A673 (cell line): ENCODE results near the gene NEDD4L. TPM values are rescaled to one million over a fixed set of nuclear protein-coding genes. Genes with fewer than 3 reads are reported as not detected.

ENCODE experiments used
- BruUV-seq: library from RNA; stranded (reverse); fragments of 400-500 nt; replicated peaks from 2 replicates; lab custom pipeline; 2021; lab: Mats Ljungman, UMichigan
- CTCF ChIA-PET: fragments of 300-600 bp; sonication (Branson Sonifier 250); formaldehyde crosslinking; loops from one replicate; lab custom pipeline; 2022; ENCODE audit warnings: antibody characterized with exemption; lab: Charles Lee
- POLR2A ChIA-PET: fragments of 300-600 bp; sonication (Branson Sonifier 250); formaldehyde crosslinking; loops from one replicate; lab custom pipeline; 2022; ENCODE audit warnings: antibody characterized with exemption; ENCODE audit not compliant: low non-redundant PET; lab: Charles Lee
- DNase-seq: peaks from one replicate; pipeline ENCODE4 v3.0.0-alpha.2; 2015; ENCODE audit warnings: low spot score
- H3K27ac ChIP-seq: fragments of 200-600 bp; sonication (generic); 2 replicates; pipeline ENCODE4 v1.5.1; 2016; ENCODE audit warnings: mixed run types, low read depth, mild to moderate bottlenecking, mixed read lengths, antibody characterized with exemption, low read length; ENCODE audit not compliant: poor library complexity, severe bottlenecking
- H3K27me3 ChIP-seq: fragments of 200-600 bp; sonication (generic); replicated peaks from 2 replicates; pipeline ENCODE4 v1.6.1; 2017; ENCODE audit warnings: mixed run types, low read depth, mild to moderate bottlenecking, mixed read lengths, antibody characterized with exemption, low read length; ENCODE audit not compliant: insufficient read depth, poor library complexity
- H3K36me3 ChIP-seq: fragments of 200-600 bp; sonication (generic); 2 replicates; pipeline ENCODE4 v1.6.1; 2016; ENCODE audit warnings: mixed run types, mild to moderate bottlenecking, mixed read lengths, antibody characterized with exemption, low read length; ENCODE audit not compliant: insufficient read depth, poor library complexity, severe bottlenecking
- H3K4me1 ChIP-seq: fragments of 200-600 bp; sonication (generic); 2 replicates; pipeline ENCODE4 v1.6.1; 2017; ENCODE audit warnings: mixed run types, mild to moderate bottlenecking, mixed read lengths, antibody characterized with exemption, low read length; ENCODE audit not compliant: insufficient read depth, poor library complexity, severe bottlenecking
- H3K4me3 ChIP-seq: fragments of 200-600 bp; sonication (generic); 2 replicates; pipeline ENCODE4 v1.5.1; 2016; ENCODE audit warnings: low read depth, mixed run types, mild to moderate bottlenecking, mixed read lengths, low read length; ENCODE audit not compliant: poor library complexity, severe bottlenecking
- H3K9me3 ChIP-seq: fragments of 200-600 bp; sonication (generic); 2 replicates; pipeline ENCODE4 v1.6.1; 2016; ENCODE audit warnings: mixed run types, low read depth, mild to moderate bottlenecking, mixed read lengths, antibody characterized with exemption, low read length; ENCODE audit not compliant: poor library complexity, severe bottlenecking
- EZH2 ChIP-seq: fragments of 200-600 bp; sonication (generic); IDR thresholded peaks from 2 replicates; pipeline ENCODE4 v1.6.1; 2017; ENCODE audit warnings: borderline replicate concordance, low read depth, mild to moderate bottlenecking, mixed read lengths, antibody characterized with exemption, low read length; ENCODE audit not compliant: poor library complexity, severe bottlenecking
- intact Hi-C: fragments of 100-400 bp; cut with micrococcal nuclease; formaldehyde crosslinking; loops from one replicate; pipeline ENCODE4 v1.10.0; 2022; ENCODE audit not compliant: unreplicated experiment
- total RNA-seq: library from RNA; stranded (reverse); gene quantifications from 2 replicates; pipeline ENCODE4 v1.2.3, GENCODE V29; 2021
- TF ChIP-seq, protein P1 (sequence below): fragments of 300-800, 200-600 bp; sonication (generic); conservative IDR thresholded peaks from 2 replicates; pipeline ENCODE4 v1.5.1; 2017; ENCODE audit warnings: low read depth, mild to moderate bottlenecking, antibody characterized with exemption, low read length, moderate library complexity, mixed read lengths

The NEDD4L gene
- total RNA-seq, 1 experiment from 2014 or later, result 15.3 TPM

DNA sequence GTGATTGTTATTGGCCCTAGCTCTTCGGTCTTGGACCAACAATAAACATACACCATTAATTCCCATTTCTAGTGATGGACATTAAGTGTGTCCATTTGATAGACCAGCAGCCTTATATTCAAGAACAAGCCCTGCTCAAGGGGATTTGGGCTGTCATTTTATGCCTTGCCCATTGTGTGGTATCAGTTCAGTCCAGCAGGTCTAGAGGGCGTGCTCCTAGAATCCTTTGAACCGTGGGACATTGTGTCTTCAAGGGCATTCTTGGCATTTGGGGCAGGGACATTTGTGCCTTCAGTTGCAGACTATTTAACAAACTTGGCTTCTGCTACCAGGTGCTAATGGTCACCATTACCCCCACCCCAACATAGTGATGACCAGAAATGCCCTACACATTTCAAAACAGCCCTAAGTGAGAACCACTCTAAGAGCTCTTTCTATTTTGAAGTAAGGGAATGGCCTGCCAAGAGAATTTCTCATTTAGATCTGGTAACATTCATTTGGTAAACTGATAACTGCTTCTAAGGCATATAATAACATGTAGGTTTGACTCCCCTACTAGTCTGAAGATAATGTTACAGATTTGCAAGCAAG, 300.1 kb downstream of the NEDD4L start:
- H3K4me3 ChIP-seq, result no peak overlapping the region
- POLR2A ChIA-PET, result no interaction called here

DNA sequence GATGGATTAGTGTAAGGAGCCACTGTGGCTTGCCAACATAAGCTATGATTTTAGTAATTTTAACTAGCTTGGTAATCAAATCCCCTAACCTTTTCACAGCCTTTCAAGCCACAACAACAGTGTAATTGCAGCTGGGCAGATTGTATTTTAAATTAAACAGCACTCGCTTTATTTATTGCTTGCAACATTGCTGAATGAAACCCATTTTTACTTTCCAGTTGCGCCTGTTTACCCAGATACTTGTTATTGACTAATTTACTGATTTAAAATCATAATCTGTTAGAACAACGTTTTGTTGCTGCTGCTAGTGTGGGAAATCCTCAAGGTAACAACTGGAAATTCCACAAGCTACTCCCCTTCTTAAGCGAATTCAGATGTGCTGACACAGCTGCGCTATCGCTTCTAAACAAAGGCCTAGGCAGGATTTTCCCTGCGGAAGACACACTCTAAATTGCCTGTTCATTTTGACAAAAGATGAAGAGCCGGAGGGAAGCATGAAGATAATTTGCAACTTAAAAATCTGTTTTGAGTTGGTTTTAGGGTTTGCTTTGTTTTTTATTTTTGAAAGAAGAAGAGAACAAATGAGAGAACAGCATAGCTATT, 300.9 kb downstream of the NEDD4L start:
- no peaks in the 10 kb centered on the region for H3K27me3 ChIP-seq
- no TSS peak for BruUV-seq
- H3K4me1 ChIP-seq, result peaks cover 1% of the 10 kb centered on the region
- no peak overlapping the region for H3K27ac ChIP-seq
- ChIA-PET POLR2A (no interaction called here), CTCF (no interaction called here)
- no peak for DNase-seq
- TF ChIP-seq EZH2, result no peak
- TF ChIP-seq, protein P1, sequence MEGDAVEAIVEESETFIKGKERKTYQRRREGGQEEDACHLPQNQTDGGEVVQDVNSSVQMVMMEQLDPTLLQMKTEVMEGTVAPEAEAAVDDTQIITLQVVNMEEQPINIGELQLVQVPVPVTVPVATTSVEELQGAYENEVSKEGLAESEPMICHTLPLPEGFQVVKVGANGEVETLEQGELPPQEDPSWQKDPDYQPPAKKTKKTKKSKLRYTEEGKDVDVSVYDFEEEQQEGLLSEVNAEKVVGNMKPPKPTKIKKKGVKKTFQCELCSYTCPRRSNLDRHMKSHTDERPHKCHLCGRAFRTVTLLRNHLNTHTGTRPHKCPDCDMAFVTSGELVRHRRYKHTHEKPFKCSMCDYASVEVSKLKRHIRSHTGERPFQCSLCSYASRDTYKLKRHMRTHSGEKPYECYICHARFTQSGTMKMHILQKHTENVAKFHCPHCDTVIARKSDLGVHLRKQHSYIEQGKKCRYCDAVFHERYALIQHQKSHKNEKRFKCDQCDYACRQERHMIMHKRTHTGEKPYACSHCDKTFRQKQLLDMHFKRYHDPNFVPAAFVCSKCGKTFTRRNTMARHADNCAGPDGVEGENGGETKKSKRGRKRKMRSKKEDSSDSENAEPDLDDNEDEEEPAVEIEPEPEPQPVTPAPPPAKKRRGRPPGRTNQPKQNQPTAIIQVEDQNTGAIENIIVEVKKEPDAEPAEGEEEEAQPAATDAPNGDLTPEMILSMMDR, result no peak
- no peak overlapping the region for H3K4me3 ChIP-seq
- intact Hi-C loops, result no loop called here
- H3K36me3 ChIP-seq, result no peaks in the 10 kb centered on the region
- H3K9me3 ChIP-seq, result no peaks in the 10 kb centered on the region

More for the DNA sequence above, 300.1 kb downstream of the NEDD4L start:
- BruUV-seq, result no TSS peak
- Histone ChIP-seq H3K4me1 (peaks cover 9% of the 10 kb centered on the region), H3K36me3 (no peaks in the 10 kb centered on the region), H3K9me3 (no peaks in the 10 kb centered on the region), H3K27ac (no peak overlapping the region), H3K27me3 (no peaks in the 10 kb centered on the region)
- DNase-seq, result no peak
- intact Hi-C loops, result no loop called here
- CTCF ChIA-PET, result no interaction called here
- TF ChIP-seq, protein P1, result no peak
- no peak for TF ChIP-seq EZH2

DNA sequence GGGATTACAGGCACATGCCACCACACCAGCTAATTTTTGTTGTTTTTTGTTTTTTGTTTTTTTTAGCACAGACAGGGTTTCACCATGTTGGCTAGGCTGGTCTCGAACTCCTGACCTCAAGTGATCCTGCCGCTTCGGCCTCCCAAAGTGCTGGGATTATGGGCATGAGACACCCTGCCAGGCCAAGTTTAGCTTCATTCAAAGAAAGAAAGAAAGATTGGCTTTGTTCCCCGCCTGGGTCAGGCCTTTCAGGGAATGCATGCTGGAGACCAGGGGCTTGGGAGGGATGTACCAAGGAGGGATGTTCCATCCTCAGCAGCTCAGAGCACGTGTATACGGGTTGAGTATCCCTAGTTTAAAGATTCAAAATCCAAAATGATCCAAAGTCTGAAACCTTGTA, 301.8 kb downstream of the NEDD4L start:
- H3K4me3 ChIP-seq, result no peak overlapping the region
- H3K27me3 ChIP-seq, result no peaks in the 10 kb centered on the region
- no peak overlapping the region for H3K27ac ChIP-seq
- ChIA-PET POLR2A (no interaction called here), CTCF (no interaction called here)
- no TSS peak for BruUV-seq
- no peaks in the 10 kb centered on the region for H3K36me3 ChIP-seq
- no peak for DNase-seq
- H3K4me1 ChIP-seq, result no peaks in the 10 kb centered on the region
- TF ChIP-seq EZH2, result no peak
- TF ChIP-seq, protein P1, result no peak
- intact Hi-C loops, result no loop called here
- no peaks in the 10 kb centered on the region for H3K9me3 ChIP-seq
